Erythroblast (primary cell): ENCODE measurements around the gene FAM8A1.
"Not testable (repeated sequence)": the region's sequence is repeated elsewhere in the genome, so short reads cannot be mapped to it uniquely, and the experiment has no call there.

Experiments used
- DNase-seq, 2 experiments: peaks; one replicate each; lab custom pipeline; 2025; lab: John Stamatoyannopoulos, UW
- GATA1 ChIP-seq: IDR thresholded peaks from 2 replicates; pipeline ENCODE4 v1.6.1; 2011; ENCODE audit warnings: low read depth, mild to moderate bottlenecking, control low read depth, low read length, moderate library complexity
- POLR2A ChIP-seq: IDR thresholded peaks from 2 replicates; pipeline ENCODE4 v1.6.1; 2011; ENCODE audit warnings: mild to moderate bottlenecking, low read length

The FAM8A1 gene

GRCh38 chr6:17585766-17586490 lies 14.2 kb upstream of the FAM8A1 start:
- TF ChIP-seq POLR2A, result no peak
- TF ChIP-seq GATA1, result no peak
- DNase-seq, result peak in 1 of 2 experiments; percentile 28

DNA sequence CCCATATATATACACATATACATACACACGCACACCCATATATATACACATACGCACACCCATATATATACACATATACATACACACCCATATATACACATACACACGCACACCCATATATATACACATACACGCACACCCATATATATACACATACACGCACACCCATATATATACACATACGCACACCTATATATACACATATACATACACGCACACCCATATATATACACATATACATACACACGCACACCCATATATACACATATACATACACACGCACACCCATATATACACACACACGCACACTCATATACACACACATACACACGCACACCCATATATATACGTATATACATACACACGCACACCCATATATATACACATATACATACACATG lies 13.5 kb upstream of the FAM8A1 start:
- not testable (repeated sequence) for DNase-seq

DNA sequence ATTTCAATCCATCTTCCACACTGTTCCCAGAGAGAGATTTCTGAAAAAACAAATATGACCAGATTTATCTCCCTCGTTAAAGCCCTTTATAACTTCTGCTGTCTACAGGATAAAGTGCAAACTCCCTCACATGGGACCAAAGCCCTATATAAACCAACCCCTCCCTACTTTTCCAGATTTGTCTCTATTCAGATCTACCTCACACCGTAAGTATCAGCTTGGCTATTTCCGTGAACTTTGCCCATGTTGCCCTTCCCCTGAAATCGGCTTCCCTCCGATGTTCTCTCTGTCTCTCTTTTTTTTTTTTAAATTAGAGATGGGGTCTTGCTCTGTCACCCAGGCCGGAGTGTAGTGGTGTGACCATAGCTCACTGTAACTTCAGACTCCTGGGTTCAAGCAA lies 12.1 kb upstream of the FAM8A1 start:
- no peak for TF ChIP-seq POLR2A
- no peak for TF ChIP-seq GATA1
- no peak for DNase-seq

DNA sequence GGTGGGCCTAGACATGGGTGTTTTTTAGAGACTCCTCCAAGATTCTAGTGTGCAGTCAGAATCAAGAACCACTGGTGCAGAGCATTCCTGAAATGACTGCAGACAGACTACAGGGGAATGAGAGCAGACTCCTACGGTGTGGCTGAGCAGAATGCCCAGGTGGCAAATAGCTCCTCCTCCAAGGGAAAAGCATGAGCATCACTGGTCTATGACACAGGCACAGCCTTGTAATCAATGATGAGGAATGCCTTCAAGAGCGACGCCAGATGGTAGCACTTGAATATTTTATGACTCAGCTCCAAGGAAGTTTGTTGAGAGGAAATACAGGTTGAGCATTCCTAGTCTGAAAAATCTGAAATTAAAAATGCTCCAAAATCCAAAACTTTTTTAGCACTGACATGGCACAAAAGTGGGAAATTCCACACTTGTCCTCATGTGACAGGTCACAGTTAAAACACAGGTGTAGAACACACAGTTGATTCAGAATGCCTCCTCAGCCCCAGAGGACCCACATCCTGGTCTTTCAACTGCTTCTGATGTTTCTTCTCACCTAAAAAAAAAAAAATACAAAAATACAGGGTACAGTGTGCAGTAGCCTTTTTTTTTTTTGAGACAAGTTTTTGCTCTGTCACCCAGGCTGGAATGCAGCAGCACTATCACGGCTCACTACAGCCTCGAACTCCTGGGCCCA lies 10.6 kb upstream of the FAM8A1 start:
- DNase-seq, result no peak
- no peak for TF ChIP-seq POLR2A

DNA sequence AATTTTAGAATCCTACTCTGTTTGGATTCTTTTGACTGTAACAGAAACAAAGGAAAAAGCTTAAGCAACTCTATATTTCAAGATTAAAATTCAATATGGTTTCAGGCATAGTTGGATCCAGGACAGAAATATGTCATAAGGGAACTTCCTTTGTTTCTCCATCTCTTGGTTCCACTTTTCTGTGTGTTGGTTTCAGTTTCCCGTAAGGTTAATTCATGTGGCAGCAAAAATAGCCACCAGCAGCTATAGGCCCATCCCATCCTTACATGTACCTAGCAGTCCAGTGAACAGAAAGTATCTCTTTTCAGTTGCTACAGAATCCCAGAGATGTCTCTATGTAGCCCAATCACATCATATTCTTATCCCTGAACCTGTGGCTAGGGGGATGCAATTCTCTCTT lies 8.8 kb upstream of the FAM8A1 start:
- TF ChIP-seq POLR2A (no peak), GATA1 (no peak)
- DNase-seq, result no peak

DNA sequence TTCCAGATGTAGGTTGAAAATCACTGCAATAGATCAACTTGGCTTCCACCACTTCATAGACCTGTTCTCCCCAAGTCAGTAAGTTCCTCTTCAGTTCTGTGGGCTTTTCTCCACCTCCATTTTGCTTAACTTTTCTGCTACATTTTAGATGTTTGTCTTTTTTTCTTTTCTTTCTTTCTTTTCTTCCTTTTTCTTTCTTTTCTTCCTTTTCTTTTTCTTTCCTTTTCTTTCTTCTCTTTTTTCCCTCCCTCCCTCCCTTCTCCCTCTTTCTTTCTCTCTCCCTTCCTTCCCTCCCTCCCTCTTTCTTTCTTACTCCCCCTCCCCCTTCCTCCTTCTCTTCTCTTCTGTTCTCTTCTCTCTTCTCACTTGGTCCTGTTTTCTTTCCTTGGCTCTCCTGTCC lies 6.9 kb upstream of the FAM8A1 start:
- TF ChIP-seq GATA1, result no peak
- no peak for TF ChIP-seq POLR2A
- no peak for DNase-seq

- no peak for DNase-seq
- TF ChIP-seq GATA1 (no peak), POLR2A (no peak)
Observed at GRCh38 chr6:17596085-17596484, 4.0 kb upstream of the FAM8A1 start.

- TF ChIP-seq GATA1, result no peak
- TF ChIP-seq POLR2A, result peak; percentile 17
- peak; percentile 71 to 82 for DNase-seq
Observed at GRCh38 chr6:17600527-17601385, 654 bp downstream of the FAM8A1 start.

GRCh38 chr6:17601386-17601703 lies 1.2 kb downstream of the FAM8A1 start:
- DNase-seq, result no peak
- TF ChIP-seq GATA1, result no peak
- no peak for TF ChIP-seq POLR2A

GRCh38 chr6:17602888-17603287 lies 2.8 kb downstream of the FAM8A1 start:
- TF ChIP-seq GATA1 (no peak), POLR2A (no peak)
- DNase-seq, result no peak

GRCh38 chr6:17606606-17607005 lies 6.5 kb downstream of the FAM8A1 start:
- DNase-seq, result no peak

DNA sequence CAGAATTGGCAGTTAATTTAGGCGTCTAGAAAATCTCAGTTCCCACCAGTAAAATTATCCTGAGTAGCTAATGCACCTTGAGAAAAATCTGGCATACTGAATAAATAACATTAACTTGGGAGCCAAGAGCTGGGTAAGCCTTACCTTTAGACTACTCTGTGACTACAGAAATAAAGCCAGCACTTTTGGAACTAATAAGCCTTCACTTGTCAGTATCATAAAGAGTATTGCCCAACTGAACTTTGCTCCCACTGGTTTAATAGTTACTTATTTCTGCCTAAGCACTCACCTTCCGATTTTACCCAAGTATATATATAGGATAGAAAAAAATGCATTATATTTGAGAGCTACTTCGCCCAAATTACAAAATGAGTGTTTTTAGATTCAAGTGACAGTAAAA lies 10.7 kb downstream of the FAM8A1 start:
- no peak for DNase-seq
- no peak for TF ChIP-seq POLR2A
- no peak for TF ChIP-seq GATA1

More at GRCh38 chr6:17606606-17607005, 6.5 kb downstream of the FAM8A1 start:
- no peak for TF ChIP-seq POLR2A
- no peak for TF ChIP-seq GATA1

- DNase-seq, result no peak
- TF ChIP-seq POLR2A, result no peak
- no peak for TF ChIP-seq GATA1
Observed at GRCh38 chr6:17612048-17612447, 11.9 kb downstream of the FAM8A1 start.

- DNase-seq, result no peak
- TF ChIP-seq POLR2A (no peak), GATA1 (no peak)
Observed at GRCh38 chr6:17615794-17616193, 15.7 kb downstream of the FAM8A1 start.

- TF ChIP-seq POLR2A (no peak), GATA1 (no peak)
- DNase-seq, result no peak
Observed at GRCh38 chr6:17621003-17621402, 20.9 kb downstream of the FAM8A1 start.
